ENCODE measurements around the gene ZNF593.

ZNF593 gene

DNA sequence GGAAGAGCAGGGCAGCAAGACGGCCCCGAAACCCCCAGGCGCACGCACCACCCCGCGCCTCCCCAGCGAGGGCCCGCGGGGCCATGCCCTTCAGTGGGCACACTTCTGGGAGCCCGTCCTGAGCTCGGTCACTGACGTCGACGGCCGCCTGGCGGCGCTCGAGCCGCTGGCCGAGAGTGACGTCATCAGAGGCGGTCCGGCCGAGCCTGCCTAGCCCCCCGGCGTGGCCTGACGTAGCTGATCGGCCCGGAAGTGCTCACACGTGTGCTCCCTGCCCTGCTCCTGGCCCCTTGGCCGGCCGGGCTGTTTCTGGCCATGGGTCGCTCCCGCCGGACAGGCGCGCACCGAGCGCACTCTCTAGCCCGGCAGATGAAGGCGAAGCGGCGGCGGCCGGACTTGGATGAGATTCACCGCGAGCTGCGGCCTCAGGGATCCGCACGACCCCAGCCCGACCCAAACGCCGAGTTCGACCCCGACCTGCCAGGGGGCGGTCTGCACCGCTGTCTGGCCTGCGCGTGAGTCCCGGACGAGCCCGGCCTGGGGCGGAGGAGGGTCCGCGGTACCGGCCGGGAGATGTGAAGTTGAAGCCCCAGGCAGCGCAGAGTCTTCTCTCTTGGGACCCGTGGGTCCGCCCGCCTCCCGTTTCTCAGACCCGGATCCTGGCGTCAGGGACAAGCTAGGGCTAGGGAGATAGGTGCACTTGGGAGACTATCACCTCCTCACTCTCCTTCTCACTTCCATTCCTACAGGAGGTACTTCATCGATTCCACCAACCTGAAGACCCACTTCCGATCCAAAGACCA, at the start of gene ZNF593:
TSS of gene ZNF593 (plus strand) at position 240 of the 803 bp plus-strand sequence. CDS start at position 316, 76 bp downstream.
- in situ Hi-C loops (cut with MboI; ENCODE audit: low sequenced_read_pairs) = no loop called here

DNA sequence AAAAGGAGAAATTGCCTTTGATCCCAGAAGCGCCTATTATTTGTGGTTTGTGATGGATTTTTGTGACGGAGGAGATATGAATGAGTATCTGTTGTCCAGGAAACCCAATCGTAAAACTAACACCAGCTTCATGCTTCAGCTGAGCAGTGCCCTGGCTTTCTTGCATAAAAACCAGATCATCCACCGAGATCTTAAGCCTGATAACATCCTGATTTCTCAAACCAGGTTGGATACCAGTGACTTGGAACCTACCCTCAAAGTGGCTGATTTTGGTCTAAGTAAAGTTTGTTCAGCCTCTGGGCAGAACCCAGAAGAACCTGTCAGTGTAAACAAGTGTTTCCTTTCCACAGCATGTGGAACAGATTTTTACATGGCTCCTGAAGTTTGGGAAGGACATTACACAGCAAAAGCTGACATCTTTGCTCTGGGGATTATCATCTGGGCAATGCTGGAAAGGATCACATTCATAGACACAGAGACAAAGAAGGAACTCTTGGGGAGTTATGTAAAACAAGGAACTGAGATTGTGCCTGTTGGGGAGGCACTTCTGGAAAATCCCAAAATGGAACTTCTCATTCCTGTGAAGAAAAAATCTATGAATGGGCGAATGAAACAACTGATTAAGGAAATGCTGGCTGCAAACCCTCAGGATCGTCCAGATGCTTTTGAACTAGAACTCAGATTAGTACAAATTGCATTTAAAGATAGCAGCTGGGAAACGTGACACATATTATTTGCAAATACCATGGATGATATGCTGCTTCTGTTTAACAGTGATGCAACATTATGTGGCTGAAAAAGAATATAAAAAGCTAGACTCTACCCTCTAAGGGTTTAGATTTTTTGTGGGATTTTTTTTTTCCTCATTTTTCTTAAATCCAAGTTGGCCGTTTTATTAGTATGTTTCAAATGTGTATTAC, 47.6 kb upstream of the ZNF593 start:
- in situ Hi-C loops (cut with MboI; ENCODE audit: low sequenced_read_pairs) = no loop called here

DNA sequence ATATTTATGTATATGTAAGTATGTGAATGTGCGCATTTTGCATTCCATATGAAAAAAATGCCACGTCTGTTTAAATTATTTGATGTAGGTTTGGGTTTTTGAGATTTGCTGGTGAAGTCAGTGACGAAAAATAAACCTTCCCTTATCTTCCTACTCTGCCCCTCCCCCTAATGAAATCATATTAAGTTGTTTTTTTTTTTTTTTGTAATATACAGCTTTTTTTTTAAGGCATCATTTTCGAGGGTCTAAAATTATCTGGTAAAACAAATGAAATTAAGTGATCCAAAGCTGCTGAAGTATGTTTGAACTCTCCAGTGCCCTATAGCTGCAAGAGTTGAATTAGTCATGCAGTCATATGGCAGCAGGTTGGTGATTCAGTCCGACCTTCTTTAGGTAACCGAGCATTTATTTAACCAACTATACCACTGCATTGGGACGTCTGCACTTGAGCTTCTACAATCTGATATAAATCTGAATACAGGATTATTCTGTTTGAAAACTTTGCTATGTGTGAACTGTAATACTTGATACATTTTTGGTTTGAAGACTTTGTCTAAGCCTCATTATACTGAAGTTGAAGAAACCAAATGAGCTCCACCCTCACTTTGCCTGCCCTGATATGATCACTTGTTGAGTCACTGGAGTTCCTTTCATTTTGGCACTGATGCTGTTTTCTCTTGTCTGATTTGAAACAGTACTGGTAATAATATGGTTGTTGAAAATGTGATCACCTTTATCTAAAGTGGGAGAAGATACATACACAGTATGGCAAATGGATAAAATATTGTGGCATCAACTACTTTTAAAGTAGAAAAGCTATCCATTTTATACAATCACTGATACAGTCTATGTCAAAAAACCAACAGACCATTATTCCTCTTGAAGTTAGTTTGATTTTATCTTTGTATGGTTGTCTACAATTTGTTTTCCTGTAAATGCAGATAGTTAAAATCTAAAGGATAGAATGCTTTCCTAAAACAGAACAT, 46.4 kb upstream of the ZNF593 start:
- in situ Hi-C loops (cut with MboI; ENCODE audit: low sequenced_read_pairs) = no loop called here

GRCh38 chr1:26124418-26125331, 45.0 kb upstream of the ZNF593 start:
- in situ Hi-C loops (cut with MboI; ENCODE audit: low sequenced_read_pairs) = loop anchor here (25.0 kb wide), 1 partner anchor 237 kb away; the partner anchor contains the start of gene PAQR7

DNA sequence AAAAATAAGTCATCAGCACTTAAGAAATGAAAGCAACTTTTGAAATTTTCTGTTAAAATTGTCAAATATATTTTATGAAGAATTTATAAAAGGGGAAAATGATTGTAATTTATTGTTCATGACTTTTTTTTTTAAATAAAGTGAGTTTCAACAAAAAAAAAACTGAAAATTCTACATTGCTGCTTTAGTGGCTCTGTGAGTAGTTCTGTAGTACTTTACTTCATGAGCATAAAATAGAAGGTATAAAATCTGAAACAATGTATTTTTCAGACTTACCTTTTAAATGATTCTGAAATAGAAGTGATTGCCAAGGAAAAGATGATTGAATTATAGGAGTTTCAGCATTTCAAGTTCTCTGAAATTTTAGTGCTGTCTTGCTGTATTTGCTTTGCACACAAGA, 44.3 kb upstream of the ZNF593 start:
- in situ Hi-C loops (cut with MboI; ENCODE audit: low sequenced_read_pairs) = loop anchor here (25.0 kb wide), 1 partner anchor 238 kb away; the partner anchor contains the start of gene PAQR7

- in situ Hi-C loops (cut with MboI; ENCODE audit: low sequenced_read_pairs) = loop anchor here (25.0 kb wide), 1 partner anchor 239 kb away; the partner anchor contains the start of gene PAQR7
These were observed 43.8 kb upstream of the ZNF593 start for GRCh38 chr1:26125946-26126320.

DNA sequence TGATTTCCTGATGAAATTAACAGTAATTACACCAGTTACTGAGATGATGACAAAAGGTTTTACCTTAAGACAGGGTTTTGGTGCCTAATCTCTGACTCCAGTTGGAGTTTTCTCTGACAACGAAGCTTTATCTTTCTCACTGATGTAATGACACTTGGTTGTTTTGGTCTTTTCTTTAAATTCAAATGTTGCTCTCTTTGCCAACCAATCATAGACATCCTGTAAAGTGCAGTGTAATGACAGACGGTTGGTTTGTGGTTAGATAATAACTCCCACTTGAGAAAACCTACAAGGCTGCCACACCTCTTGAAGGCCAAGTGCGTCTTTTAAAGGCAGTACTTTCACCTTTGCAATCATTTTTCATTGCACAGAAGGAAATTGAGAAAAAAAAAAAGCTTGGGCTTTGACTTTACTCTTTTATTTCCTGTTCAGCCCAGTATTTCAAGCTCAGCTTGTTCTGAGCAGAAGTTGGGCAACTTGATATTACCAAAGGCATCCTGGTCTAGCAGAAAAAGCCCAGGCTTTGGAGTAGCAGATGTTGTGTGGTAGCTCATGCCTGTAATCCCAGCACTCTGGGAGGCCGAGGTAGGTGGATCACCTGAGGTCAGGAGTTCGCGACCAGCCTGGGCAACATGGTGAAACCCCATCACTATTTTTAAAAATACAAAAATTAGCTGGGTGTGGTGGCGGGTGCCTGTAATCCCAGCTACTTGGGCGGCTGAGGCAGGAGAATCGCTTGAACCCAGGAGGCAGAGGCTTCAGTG, 43.2 kb upstream of the ZNF593 start:
- in situ Hi-C loops (cut with MboI; ENCODE audit: low sequenced_read_pairs) = loop anchor here (25.0 kb wide), 1 partner anchor 239 kb away; the partner anchor contains the start of gene PAQR7

- in situ Hi-C loops (cut with MboI; ENCODE audit: low sequenced_read_pairs) = loop anchor here (25.0 kb wide), 1 partner anchor 240 kb away; the partner anchor contains the start of gene PAQR7
These were observed 42.2 kb upstream of the ZNF593 start for GRCh38 chr1:26127235-26128163.

DNA sequence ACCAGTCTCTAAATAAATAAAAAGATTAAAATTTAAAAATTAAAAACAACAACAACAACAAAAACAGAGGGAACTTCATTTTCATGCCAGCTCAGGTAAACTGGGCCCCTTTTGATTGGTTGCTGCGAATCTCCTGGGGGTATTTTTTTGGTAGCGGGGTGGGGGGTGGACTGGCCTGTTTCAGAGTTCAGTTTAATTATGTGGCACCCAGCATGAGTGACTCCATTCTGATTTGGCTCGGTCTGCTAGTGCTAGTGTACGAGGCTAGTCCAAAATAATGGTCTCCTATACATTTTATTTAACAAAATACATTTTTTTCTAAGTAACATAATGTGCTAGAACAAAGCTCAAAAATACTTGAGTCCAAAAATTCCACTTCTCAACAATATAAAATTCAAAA, 39.9 kb upstream of the ZNF593 start:
- in situ Hi-C loops (cut with MboI; ENCODE audit: low sequenced_read_pairs) = loop anchor here (25.0 kb wide), 1 partner anchor 242 kb away; the partner anchor contains the start of gene PAQR7

- in situ Hi-C loops (cut with MboI; ENCODE audit: low sequenced_read_pairs) = loop anchor here (25.0 kb wide), 1 partner anchor 243 kb away; the partner anchor contains the start of gene PAQR7
These were observed 39.0 kb upstream of the ZNF593 start for GRCh38 chr1:26130695-26131094.

- in situ Hi-C loops (cut with MboI; ENCODE audit: low sequenced_read_pairs) = loop anchor here (25.0 kb wide), 1 partner anchor 245 kb away; the partner anchor contains the start of gene PAQR7
These were observed 37.4 kb upstream of the ZNF593 start for GRCh38 chr1:26132128-26132833.

- in situ Hi-C loops (cut with MboI; ENCODE audit: low sequenced_read_pairs) = loop anchor here (25.0 kb wide), 1 partner anchor 246 kb away; the partner anchor contains the start of gene PAQR7
These were observed 36.9 kb upstream of the ZNF593 start for GRCh38 chr1:26132834-26133167.

DNA sequence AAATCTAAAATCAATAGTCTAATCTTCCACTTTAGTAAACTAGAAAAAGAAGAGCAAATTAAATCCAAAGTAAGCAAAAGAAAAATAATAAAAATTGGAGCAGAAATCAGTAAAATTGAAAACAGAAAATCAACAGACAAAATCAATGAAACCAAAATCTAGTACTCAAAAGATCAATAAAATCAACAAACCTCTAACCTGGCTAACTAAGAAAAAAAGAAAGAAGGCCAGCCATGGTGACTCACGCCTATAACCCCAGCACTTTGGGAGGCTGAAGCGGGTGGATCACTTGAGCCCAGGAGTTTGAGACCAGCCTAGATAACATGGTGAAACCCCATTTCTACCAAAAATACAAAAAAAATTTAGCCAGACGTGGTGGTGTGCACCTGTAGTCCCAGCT, 35.2 kb upstream of the ZNF593 start:
- in situ Hi-C loops (cut with MboI; ENCODE audit: low sequenced_read_pairs) = loop anchor here (25.0 kb wide), 1 partner anchor 247 kb away; the partner anchor contains the start of gene PAQR7

GRCh38 chr1:26138974-26139558, 30.6 kb upstream of the ZNF593 start:
- in situ Hi-C loops (cut with MboI; ENCODE audit: low sequenced_read_pairs) = loop anchor here (25.0 kb wide), 1 partner anchor 252 kb away; the partner anchor contains the start of gene PAQR7

DNA sequence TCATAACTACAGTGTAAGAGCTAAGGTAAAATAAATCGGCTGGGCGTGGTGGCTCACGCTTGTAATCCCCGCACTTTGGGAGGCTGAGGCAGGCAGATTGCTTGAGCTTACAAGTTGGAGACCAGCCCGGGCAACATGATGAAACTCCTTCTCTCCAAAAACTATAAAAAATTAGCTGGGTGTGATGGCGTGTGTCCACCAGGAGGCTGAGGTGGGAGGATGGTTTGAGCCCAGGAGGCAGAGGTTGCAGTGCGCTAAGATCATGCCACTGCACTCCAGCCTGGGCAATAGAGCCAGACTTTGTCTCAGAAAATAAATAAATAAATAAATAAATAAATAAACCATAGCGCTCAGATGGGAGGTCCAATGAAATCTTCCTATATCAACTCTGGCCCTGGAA, 27.5 kb upstream of the ZNF593 start:
- in situ Hi-C loops (cut with MboI; ENCODE audit: low sequenced_read_pairs) = loop anchor here (25.0 kb wide), 1 partner anchor 255 kb away; the partner anchor contains the start of gene PAQR7
